Transverse colon (tissue), 3 donors: ENCODE measurements around the gene GLS.

ENCODE experiments used
- EP300 ChIP-seq: sonication (generic); formaldehyde crosslinking; IDR thresholded peaks from one replicate; pipeline ENCODE4 v1.6.1; 2017; ENCODE audit warnings: antibody characterized with exemption, low read depth
- TF ChIP-seq, protein P1 (sequence below), 5 experiments: fragments of 200-600 bp in 3 of 5; fragments of 450-650 bp in 2 of 5; sonication (generic) in 3 of 5; IDR thresholded peaks; 1 replicate in 2 of 5; 2 replicates in 3 of 5; pipeline ENCODE4 v1.5.1; 2016 to 2017; ENCODE audit warnings: antibody characterized with exemption in 5 of 5, inconsistent platforms in 3 of 5, mild to moderate bottlenecking in 2 of 5, moderate library complexity in 1 of 5

DNA sequence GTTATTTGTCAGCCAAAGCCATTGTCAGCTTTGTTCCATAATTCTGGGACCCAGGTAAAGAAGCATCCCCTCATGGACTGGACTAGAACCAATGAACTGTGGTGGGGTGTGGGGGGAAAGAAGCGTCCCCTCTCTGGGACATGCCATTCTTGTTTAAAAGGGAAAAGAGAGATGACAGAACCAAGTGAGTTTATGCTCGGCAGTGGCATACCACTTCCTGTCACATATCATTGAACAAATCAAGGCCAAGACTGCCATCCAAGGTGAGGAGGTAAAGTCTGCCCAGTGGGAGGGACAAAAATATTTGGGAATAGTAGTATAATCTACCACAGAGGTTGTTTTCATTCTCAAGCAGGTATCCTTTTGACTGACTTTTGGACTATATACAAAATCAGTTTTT lies 4.7 kb upstream of the GLS start:
- no peak for TF ChIP-seq EP300
- TF ChIP-seq, protein P1, sequence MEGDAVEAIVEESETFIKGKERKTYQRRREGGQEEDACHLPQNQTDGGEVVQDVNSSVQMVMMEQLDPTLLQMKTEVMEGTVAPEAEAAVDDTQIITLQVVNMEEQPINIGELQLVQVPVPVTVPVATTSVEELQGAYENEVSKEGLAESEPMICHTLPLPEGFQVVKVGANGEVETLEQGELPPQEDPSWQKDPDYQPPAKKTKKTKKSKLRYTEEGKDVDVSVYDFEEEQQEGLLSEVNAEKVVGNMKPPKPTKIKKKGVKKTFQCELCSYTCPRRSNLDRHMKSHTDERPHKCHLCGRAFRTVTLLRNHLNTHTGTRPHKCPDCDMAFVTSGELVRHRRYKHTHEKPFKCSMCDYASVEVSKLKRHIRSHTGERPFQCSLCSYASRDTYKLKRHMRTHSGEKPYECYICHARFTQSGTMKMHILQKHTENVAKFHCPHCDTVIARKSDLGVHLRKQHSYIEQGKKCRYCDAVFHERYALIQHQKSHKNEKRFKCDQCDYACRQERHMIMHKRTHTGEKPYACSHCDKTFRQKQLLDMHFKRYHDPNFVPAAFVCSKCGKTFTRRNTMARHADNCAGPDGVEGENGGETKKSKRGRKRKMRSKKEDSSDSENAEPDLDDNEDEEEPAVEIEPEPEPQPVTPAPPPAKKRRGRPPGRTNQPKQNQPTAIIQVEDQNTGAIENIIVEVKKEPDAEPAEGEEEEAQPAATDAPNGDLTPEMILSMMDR (IDR thresholded peaks at IDR 0.05) = no peak
